Neural crest cell (in vitro differentiated cells): ENCODE results near the gene PLPPR1. TPM values are rescaled to one million over a fixed set of nuclear protein-coding genes. Genes with fewer than 3 reads are reported as not detected.
A peak's percentile ranks its signal among the peaks of the same experiment; 100 is the strongest.
"Not testable (repeated sequence)": the region's sequence is repeated elsewhere in the genome, so short reads cannot be mapped to it uniquely, and the experiment has no call there.

Experiments used
- DNase-seq: peaks from one replicate; pipeline ENCODE4 v3.0.0; 2021; ENCODE audit warnings: low read depth, mixed read lengths, low spot score
- H3K27ac Mint-ChIP-seq: one replicate; pipeline ENCODE4 v1.8.0; 2021; ENCODE audit warnings: mild to moderate bottlenecking, mixed read lengths; ENCODE audit not compliant: unreplicated experiment
- H3K27me3 Mint-ChIP-seq: 2 replicates; pipeline ENCODE4 v1.8.0; 2021; ENCODE audit warnings: low read depth, mild to moderate bottlenecking, mixed read lengths
- H3K36me3 Mint-ChIP-seq: 2 replicates; pipeline ENCODE4 v1.8.0; 2021; ENCODE audit warnings: low read depth, mild to moderate bottlenecking, mixed read lengths
- H3K4me1 Mint-ChIP-seq: 2 replicates; pipeline ENCODE4 v1.8.0; 2021; ENCODE audit warnings: mixed read lengths
- H3K4me3 Mint-ChIP-seq: one replicate; pipeline ENCODE4 v1.8.0; 2021; ENCODE audit warnings: mild to moderate bottlenecking, mixed read lengths
- H3K9me3 Mint-ChIP-seq: 2 replicates; pipeline ENCODE4 v1.8.0; 2021; ENCODE audit warnings: mixed read lengths
- CTCF ChIP-seq: fragments of 200-600 bp; sonication (generic); conservative IDR thresholded peaks from 2 replicates; pipeline ENCODE4 v1.5.0; 2021; ENCODE audit warnings: antibody characterized with exemption, mild to moderate bottlenecking
- total RNA-seq: library from RNA; stranded (reverse); gene quantifications from 2 replicates; pipeline ENCODE4 v1.2.1, GENCODE V29; 2021

Gene PLPPR1
- total RNA-seq, 1 donor from 2014 or later = 4.7 TPM

- Mint-ChIP-seq H3K36me3 (no peaks in the 10 kb centered on the region), H3K27ac (no peak overlapping the region), H3K4me1 (no peaks in the 10 kb centered on the region), H3K4me3 (no peak overlapping the region), H3K27me3 (no peaks in the 10 kb centered on the region), H3K9me3 (peaks cover 3% of the 10 kb centered on the region)
- no peak for DNase-seq
- TF ChIP-seq CTCF = no peak
Measured at GRCh38 chr9:101326501-101326900, 298.0 kb downstream of the PLPPR1 start.

- not testable (repeated sequence) for H3K36me3 Mint-ChIP-seq, DNase-seq, H3K4me1 Mint-ChIP-seq, H3K9me3 Mint-ChIP-seq, H3K27ac Mint-ChIP-seq, H3K4me3 Mint-ChIP-seq, H3K27me3 Mint-ChIP-seq
Measured at GRCh38 chr9:101327422-101327909, 298.9 kb downstream of the PLPPR1 start.

- H3K27me3 Mint-ChIP-seq = no peaks in the 10 kb centered on the region
- H3K4me1 Mint-ChIP-seq = no peaks in the 10 kb centered on the region
- H3K27ac Mint-ChIP-seq = no peak overlapping the region
- no peak for TF ChIP-seq CTCF
- peaks cover 1% of the 10 kb centered on the region for H3K9me3 Mint-ChIP-seq
- no peak for DNase-seq
- H3K4me3 Mint-ChIP-seq = no peak overlapping the region
- no peaks in the 10 kb centered on the region for H3K36me3 Mint-ChIP-seq
Measured at GRCh38 chr9:101332362-101332761, 303.8 kb downstream of the PLPPR1 start.

- H3K27ac Mint-ChIP-seq = no peak overlapping the region
- no peaks in the 10 kb centered on the region for H3K27me3 Mint-ChIP-seq
- no peak for DNase-seq
- no peaks in the 10 kb centered on the region for H3K36me3 Mint-ChIP-seq
- H3K4me1 Mint-ChIP-seq = no peaks in the 10 kb centered on the region
- H3K9me3 Mint-ChIP-seq = no peaks in the 10 kb centered on the region
- no peak for TF ChIP-seq CTCF
- H3K4me3 Mint-ChIP-seq = no peak overlapping the region
Measured at GRCh38 chr9:101333490-101333889, 305.0 kb downstream of the PLPPR1 start.

- Mint-ChIP-seq H3K27me3 (no peaks in the 10 kb centered on the region), H3K9me3 (no peaks in the 10 kb centered on the region), H3K27ac (peak overlapping the region; percentile 19), H3K4me1 (no peaks in the 10 kb centered on the region), H3K4me3 (no peak overlapping the region), H3K36me3 (no peaks in the 10 kb centered on the region)
- no peak for DNase-seq
- TF ChIP-seq CTCF = no peak
Measured at GRCh38 chr9:101333926-101334702, 305.6 kb downstream of the PLPPR1 start.

- Mint-ChIP-seq H3K27ac (no peak overlapping the region), H3K27me3 (no peaks in the 10 kb centered on the region), H3K4me1 (no peaks in the 10 kb centered on the region), H3K36me3 (no peaks in the 10 kb centered on the region), H3K9me3 (no peaks in the 10 kb centered on the region), H3K4me3 (no peak overlapping the region)
- no peak for TF ChIP-seq CTCF
- DNase-seq = no peak
Measured at GRCh38 chr9:101336091-101336490, 307.6 kb downstream of the PLPPR1 start.
